Measurements from ENCODE around the gene TSPYL4. TPM values are rescaled to one million over a fixed set of nuclear protein-coding genes. Genes with fewer than 3 reads are reported as not detected.

TSPYL4 gene
- total RNA-seq, 1 experiment from 2014 or later, result 5.4 TPM

- no peak overlapping the region for H3K4me3 ChIP-seq (replicated peaks in 1 of 2; ENCODE audit: low read depth in 1 of 2, low read length in 2 of 2)
- H3K9me3 ChIP-seq (ENCODE audit: control insufficient read depth in 1 of 2, insufficient read depth in 1 of 2, low read depth in 1 of 2, low read length in 2 of 2), result no peaks in the 10 kb centered on the region
- H2AFZ ChIP-seq (ENCODE audit: low read depth, low read length, poor library complexity, severe bottlenecking), result no peak overlapping the region
- no peaks in the 10 kb centered on the region for H3K4me1 ChIP-seq (ENCODE audit: control insufficient read depth in 1 of 2, insufficient read depth in 2 of 2, low read length in 2 of 2)
- ChIA-PET POLR2A (no interaction called here), CTCF (no interaction called here), RAD21 (ENCODE audit: low non-redundant PET in 1 of 2, low total read pairs in 2 of 2, uncharacterized antibody in 2 of 2, unreplicated experiment in 2 of 2) (no interaction called here)
- no peak for TF ChIP-seq EZH2phosphoT487 (IDR thresholded peaks at IDR 0.05; ENCODE audit: borderline replicate concordance)
- TF ChIP-seq CEBPB (IDR thresholded peaks at IDR 0.05; ENCODE audit: low read depth), result no peak
- TF ChIP-seq, protein P1, sequence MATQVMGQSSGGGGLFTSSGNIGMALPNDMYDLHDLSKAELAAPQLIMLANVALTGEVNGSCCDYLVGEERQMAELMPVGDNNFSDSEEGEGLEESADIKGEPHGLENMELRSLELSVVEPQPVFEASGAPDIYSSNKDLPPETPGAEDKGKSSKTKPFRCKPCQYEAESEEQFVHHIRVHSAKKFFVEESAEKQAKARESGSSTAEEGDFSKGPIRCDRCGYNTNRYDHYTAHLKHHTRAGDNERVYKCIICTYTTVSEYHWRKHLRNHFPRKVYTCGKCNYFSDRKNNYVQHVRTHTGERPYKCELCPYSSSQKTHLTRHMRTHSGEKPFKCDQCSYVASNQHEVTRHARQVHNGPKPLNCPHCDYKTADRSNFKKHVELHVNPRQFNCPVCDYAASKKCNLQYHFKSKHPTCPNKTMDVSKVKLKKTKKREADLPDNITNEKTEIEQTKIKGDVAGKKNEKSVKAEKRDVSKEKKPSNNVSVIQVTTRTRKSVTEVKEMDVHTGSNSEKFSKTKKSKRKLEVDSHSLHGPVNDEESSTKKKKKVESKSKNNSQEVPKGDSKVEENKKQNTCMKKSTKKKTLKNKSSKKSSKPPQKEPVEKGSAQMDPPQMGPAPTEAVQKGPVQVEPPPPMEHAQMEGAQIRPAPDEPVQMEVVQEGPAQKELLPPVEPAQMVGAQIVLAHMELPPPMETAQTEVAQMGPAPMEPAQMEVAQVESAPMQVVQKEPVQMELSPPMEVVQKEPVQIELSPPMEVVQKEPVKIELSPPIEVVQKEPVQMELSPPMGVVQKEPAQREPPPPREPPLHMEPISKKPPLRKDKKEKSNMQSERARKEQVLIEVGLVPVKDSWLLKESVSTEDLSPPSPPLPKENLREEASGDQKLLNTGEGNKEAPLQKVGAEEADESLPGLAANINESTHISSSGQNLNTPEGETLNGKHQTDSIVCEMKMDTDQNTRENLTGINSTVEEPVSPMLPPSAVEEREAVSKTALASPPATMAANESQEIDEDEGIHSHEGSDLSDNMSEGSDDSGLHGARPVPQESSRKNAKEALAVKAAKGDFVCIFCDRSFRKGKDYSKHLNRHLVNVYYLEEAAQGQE (IDR thresholded peaks at IDR 0.05; ENCODE audit: low read depth), result no peak
- TF ChIP-seq ZFX (IDR thresholded peaks at IDR 0.05), result no peak
- no peak for TF ChIP-seq SRF (IDR thresholded peaks at IDR 0.05; ENCODE audit: low read depth)
- no peak for TF ChIP-seq POLR2A (IDR thresholded peaks at IDR 0.05; ENCODE audit: borderline replicate concordance, extremely low read depth, insufficient read depth, insufficient read length)
- H3K79me2 ChIP-seq (ENCODE audit: insufficient read depth, low read length), result no peaks in the 10 kb centered on the region
- no peaks in the 10 kb centered on the region for H3K9me2 ChIP-seq (ENCODE audit: insufficient read depth)
- H3K36me3 ChIP-seq (ENCODE audit: control insufficient read depth in 1 of 2, insufficient read depth in 2 of 2, low read length in 2 of 2), result no peaks in the 10 kb centered on the region
- no peaks in the 10 kb centered on the region for H3K27me3 ChIP-seq (ENCODE audit: insufficient read depth, low read length)
- ATAC-seq (no peak), DNase-seq (ENCODE audit: low read depth, low spot score) (no peak)
- H3K4me2 ChIP-seq (ENCODE audit: low read length), result no peak overlapping the region
- no peak overlapping the region for H3K27ac ChIP-seq (ENCODE audit: low read depth, low read length)
- no TSS peak for BruUV-seq (replicated peaks)
- intact Hi-C loops (cut with micrococcal nuclease), result loop anchor here (5.0 kb wide), 1 partner anchor 557 kb away; no protein-coding TSS in a partner anchor
- H3K9ac ChIP-seq (ENCODE audit: low read length), result no peak overlapping the region
- no peaks in the 10 kb centered on the region for H4K20me1 ChIP-seq (ENCODE audit: insufficient read depth)
Measured at GRCh38 chr6:116289876-116290275, 36.0 kb upstream of the TSPYL4 start.

Measured in HCT116 (cell line).